Aorta (tissue), 5 donors: ENCODE data around the gene MLX. TPM values are rescaled to one million over a fixed set of nuclear protein-coding genes. Genes with fewer than 3 reads are reported as not detected.
"Not testable (repeated sequence)": the region's sequence is repeated elsewhere in the genome, so short reads cannot be mapped to it uniquely, and the experiment has no call there.

Source experiments
- ATAC-seq: fragments of 200-7000 bp; cut with Tn5 transposase; one replicate; pipeline ENCODE4 v1.9.1; 2022; ENCODE audit warnings: moderate library complexity; ENCODE audit not compliant: low FRiP score
- DNase-seq, 2 donors: peaks; one replicate each; pipeline ENCODE4 v3.0.0-alpha.2; 2020
- H3K27ac ChIP-seq, 2 donors: one replicate each; pipeline ENCODE4 v1.5.1; 2013; ENCODE audit warnings: low read length in 2 of 2, mild to moderate bottlenecking in 2 of 2, moderate library complexity in 2 of 2, control low read depth in 1 of 2, inconsistent platforms in 1 of 2, low read depth in 1 of 2
- H3K27me3 ChIP-seq, 2 donors: one replicate each; pipeline ENCODE4 v1.6.1; 2013; ENCODE audit warnings: control low read depth in 1 of 2, low read length in 1 of 2, mild to moderate bottlenecking in 1 of 2, moderate library complexity in 1 of 2; ENCODE audit not compliant: insufficient read depth in 2 of 2, control insufficient read depth in 1 of 2
- H3K36me3 ChIP-seq, 2 donors: one replicate each; pipeline ENCODE4 v1.6.1; 2013; ENCODE audit warnings: control low read depth in 1 of 2, low read length in 1 of 2, mild to moderate bottlenecking in 1 of 2; ENCODE audit not compliant: insufficient read depth in 2 of 2, control insufficient read depth in 1 of 2
- H3K4me1 ChIP-seq, 2 donors: one replicate each; pipeline ENCODE4 v1.6.1; 2013; ENCODE audit warnings: low read length in 2 of 2, control low read depth in 1 of 2, mild to moderate bottlenecking in 1 of 2, moderate library complexity in 1 of 2; ENCODE audit not compliant: insufficient read depth in 2 of 2, control insufficient read depth in 1 of 2
- H3K4me3 ChIP-seq, 2 donors: one replicate each; pipeline ENCODE4 v1.5.1; 2013; ENCODE audit warnings: low read length in 2 of 2, control low read depth in 1 of 2, mild to moderate bottlenecking in 1 of 2
- H3K9me3 ChIP-seq: one replicate; pipeline ENCODE4 v1.6.1; 2013; ENCODE audit warnings: mild to moderate bottlenecking, low read length; ENCODE audit not compliant: control insufficient read depth
- WGBS, 2 donors: extraction: QIAGEN DNeasy Blood & Tissue Kit; methylation state at CpG; one replicate each; pipeline ENCODE4 v1.1.7; 2013; 5-methylcytosine and 5-hydroxymethylcytosine counted together
- intact Hi-C, 2 donors: fragments of 100-400 bp; cut with DNase I; formaldehyde crosslinking; loops; one replicate each; pipeline versions ENCODE4 v1.14.2 to v1.15.0; 2022
- polyA plus RNA-seq, 2 donors: library from polyadenylated mRNA; stranded (reverse); fragments of 200-250 nt; gene quantifications; one replicate each; pipeline ENCODE4 v1.2.3, GENCODE V29; 2013
- total RNA-seq, 2 donors: library from RNA; stranded (reverse); fragmentation: NEBNext Ultra II Directional; extraction: Animal tissue kit (Norgen Biotek cat#: 25700); gene quantifications; one replicate each; pipeline ENCODE4 v1.2.1, GENCODE V29; 2021
- donor health status: healthy with polysubstance abuse.
- donor health status: Bipolar disorder and iron deficiency.
- donor health status: DM: no; HTN: no; CAD: no.
- donor health status: DM: no; HTN: no; CAD: no.
- donor health status: DM: yes; HTN: yes; CAD: no.

MLX gene
- total and polyA plus RNA-seq, 4 donors = 31.9 to 38.6 (median 34.0) TPM

DNA sequence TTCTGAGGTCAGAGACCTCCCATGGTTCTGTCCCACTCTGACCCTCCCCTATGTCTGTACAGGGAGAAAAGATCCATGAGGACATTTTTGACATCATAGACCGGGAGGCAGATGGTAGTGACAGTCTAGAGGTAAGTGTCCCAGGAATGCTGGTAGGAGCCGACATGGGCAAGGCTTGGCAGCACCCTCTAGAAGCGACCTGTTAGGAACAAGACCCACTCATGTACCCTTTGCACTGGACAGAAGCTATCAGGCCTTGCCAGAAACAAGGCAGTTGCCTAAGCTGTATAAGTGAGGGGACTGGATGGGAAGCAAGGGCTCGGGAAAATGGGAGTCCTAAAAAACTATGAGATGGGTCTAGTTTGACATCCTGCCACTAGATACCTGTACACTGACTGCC, 45.1 kb downstream of the MLX start:
- no peaks in the 10 kb centered on the region for H3K27me3 ChIP-seq
- no peaks in the 10 kb centered on the region for H3K36me3 ChIP-seq
- intact Hi-C loops = loop anchor here (5.0 kb wide), 2 partner anchors 45 to 50 kb away; partner anchors contain the start of gene TUBG2 (in 1 of the 2)
- DNase-seq = no peak
- H3K9me3 ChIP-seq = no peaks in the 10 kb centered on the region
- 92 to 95% methylated on average over 4 of the region's 4 CpGs for WGBS, 2 donors
- H3K4me3 ChIP-seq = no peak overlapping the region
- H3K4me1 ChIP-seq = no peaks in the 10 kb centered on the region
- no peak overlapping the region for H3K27ac ChIP-seq
- ATAC-seq = no peak

DNA sequence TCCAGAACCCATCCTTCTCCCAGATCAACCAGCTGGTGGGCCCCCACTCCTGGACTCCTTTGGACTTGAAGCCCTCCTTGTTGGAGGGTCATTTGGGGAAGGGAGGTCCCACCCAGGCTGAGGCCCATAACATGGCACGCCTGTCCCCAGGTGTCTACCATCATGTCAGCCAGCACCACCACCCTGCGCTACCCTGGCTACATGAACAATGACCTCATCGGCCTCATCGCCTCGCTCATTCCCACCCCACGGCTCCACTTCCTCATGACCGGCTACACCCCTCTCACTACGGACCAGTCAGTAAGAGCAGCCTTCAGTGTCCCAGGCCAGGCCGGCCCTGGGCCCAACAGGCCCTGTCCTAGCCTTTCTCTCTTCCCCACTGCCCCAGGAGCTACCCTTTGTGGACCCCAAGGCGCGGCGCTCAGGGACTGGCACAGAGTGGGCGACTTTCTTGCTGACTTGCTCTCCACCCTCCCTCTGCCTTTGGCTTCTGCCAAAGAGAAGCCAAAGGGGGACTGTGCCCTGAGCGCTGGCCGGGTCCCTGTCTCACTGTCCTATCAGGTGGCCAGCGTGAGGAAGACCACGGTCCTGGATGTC, 46.9 kb downstream of the MLX start:
- no peaks in the 10 kb centered on the region for H3K9me3 ChIP-seq
- no peaks in the 10 kb centered on the region for H3K27me3 ChIP-seq
- H3K36me3 ChIP-seq = no peaks in the 10 kb centered on the region
- H3K27ac ChIP-seq = no peak overlapping the region
- no peaks in the 10 kb centered on the region for H3K4me1 ChIP-seq
- DNase-seq (no peak), ATAC-seq (no peak)
- intact Hi-C loops = loop anchor here (5.0 kb wide), 2 partner anchors 44 to 49 kb away; partner anchors contain the start of gene TUBG2 (in 1 of the 2)
- H3K4me3 ChIP-seq = no peak overlapping the region
- WGBS, 2 donors = 94 to 95% methylated on average over 17 of the region's 17 CpGs

DNA sequence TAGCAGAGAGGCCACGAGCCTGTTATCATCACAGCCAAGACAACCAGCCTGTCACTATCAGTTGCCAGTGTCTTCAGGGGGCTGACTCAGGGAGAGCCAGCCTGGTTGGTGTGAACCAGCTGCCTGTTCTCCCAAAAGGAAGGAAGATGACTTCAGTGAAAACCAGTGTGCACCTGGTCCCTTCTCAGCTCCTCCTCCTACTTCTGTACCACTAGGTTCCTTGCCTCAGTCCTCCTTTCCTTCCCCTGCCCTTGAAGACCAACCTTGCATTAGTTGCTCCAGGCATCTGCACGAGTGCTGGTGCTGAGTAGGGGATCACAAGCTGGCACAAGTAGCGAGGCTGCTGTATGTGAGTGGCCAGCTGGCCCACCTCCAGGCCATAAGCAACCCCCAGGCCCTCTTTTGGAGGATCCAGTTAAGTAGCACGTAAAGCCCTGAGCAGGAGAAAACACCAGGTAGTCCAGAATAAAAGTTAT, 51.1 kb downstream of the MLX start:
- intact Hi-C loops = no loop called here
- Histone ChIP-seq H3K4me1 (no peaks in the 10 kb centered on the region), H3K9me3 (no peaks in the 10 kb centered on the region), H3K4me3 (no peak overlapping the region), H3K36me3 (no peaks in the 10 kb centered on the region), H3K27me3 (no peaks in the 10 kb centered on the region), H3K27ac (no peak overlapping the region)
- WGBS, 2 donors = 43% methylated on average over 4 of the region's 4 CpGs
- DNase-seq (no peak), ATAC-seq (peak; percentile 11)

DNA sequence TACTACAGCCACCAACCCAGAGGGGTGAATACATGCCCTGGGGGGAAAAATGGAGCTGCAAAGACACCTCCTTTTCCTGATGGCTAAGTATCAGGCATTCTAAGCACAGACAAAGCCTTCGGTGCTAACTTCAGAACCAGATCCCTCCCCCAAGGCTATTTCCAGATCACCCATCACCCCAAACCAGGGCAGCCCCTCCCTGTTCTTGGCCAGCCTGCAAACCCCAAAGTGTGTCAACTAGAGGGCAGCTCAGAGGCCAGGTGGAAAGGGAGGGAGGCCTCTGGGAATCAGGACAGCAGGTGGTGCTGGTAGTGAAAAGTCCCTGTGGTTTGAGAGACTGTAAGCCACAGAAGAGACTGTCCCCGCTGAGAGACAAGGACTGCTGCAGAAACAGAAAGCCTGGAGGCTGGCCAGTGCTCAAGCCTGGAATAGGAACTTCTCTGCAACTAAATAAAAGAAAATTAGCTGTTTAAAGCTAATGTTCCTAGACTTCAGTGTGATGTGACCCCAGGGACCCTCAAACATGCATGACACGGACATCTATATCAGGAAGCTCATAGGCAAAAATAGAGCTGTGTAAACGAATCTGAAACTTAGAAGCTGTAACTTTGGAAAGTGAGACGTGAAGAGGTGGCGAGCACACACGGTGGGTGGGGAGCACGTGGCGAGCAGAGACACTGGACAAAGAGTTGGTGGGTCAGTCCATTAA, 51.7 kb downstream of the MLX start:
- Histone ChIP-seq H3K4me3 (no peak overlapping the region), H3K27ac (no peak overlapping the region), H3K36me3 (no peaks in the 10 kb centered on the region), H3K27me3 (no peaks in the 10 kb centered on the region), H3K9me3 (no peaks in the 10 kb centered on the region), H3K4me1 (no peaks in the 10 kb centered on the region)
- ATAC-seq (peak; percentile 48), DNase-seq (no peak)
- intact Hi-C loops = no loop called here
- WGBS, 2 donors = 31 to 33% methylated on average over 9 of the region's 9 CpGs

DNA sequence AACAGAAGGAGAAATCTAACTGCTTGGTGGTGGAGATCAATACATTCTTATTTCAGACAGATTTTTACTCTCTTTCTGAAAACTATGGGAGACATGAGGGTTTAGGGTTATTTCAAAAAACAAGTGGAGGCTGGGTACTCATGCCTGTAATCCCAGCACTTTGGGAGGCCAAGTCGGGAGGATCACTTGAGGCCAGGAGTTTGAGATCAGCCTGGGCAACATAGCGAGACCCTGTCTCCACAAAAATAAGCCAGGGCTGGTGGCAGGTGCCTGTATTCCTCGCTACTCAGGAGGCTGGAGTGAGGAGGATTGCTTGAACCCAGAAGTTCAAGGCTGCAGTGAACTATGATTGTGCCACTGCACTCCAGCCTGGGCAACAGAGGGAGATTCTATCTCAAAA, 55.1 kb downstream of the MLX start:
- H3K27ac ChIP-seq, H3K27me3 ChIP-seq, H3K4me3 ChIP-seq, DNase-seq, H3K9me3 ChIP-seq, intact Hi-C loops, ATAC-seq, H3K4me1 ChIP-seq, H3K36me3 ChIP-seq: not testable (repeated sequence)
- 94% methylated on average over 3 of the region's 3 CpGs for WGBS, 2 donors

Other genes starting within 250 kb of the MLX start
- 100 to 1,000 TPM; 279 to 297 TPM for gene STAT3, start 178.7 kb upstream of the MLX start, total RNA-seq
- gene STAT3, start 178.7 kb upstream of the MLX start, polyA plus RNA-seq = 10 to 100 TPM; 34.1 to 78.3 TPM
- gene CAVIN1, start 143.8 kb upstream of the MLX start, total RNA-seq = 100 to 1,000 TPM; 569 to 643 TPM
- 100 to 1,000 TPM; 350 to 422 TPM for gene CAVIN1, start 143.8 kb upstream of the MLX start, polyA plus RNA-seq
- gene ATP6V0A1, start 108.2 kb upstream of the MLX start, total RNA-seq = 100 to 1,000 TPM in 1 of 2 donors, 10 to 100 TPM in 1; 96.2 to 111 TPM
- gene ATP6V0A1, start 108.2 kb upstream of the MLX start, polyA plus RNA-seq = 10 to 100 TPM; 13.4 to 47.5 TPM
- 10 to 100 TPM; 38.8 to 41.9 TPM for gene NAGLU, start 30.9 kb upstream of the MLX start, total RNA-seq
- 10 to 100 TPM; 22.3 to 75.0 TPM for gene NAGLU, start 30.9 kb upstream of the MLX start, polyA plus RNA-seq
- gene HSD17B1, start 14.2 kb upstream of the MLX start, total RNA-seq = 1 to 10 TPM in 1 of 2 donors, under 1 TPM in 1; 0.62 to 1.3 TPM
- gene HSD17B1, start 14.2 kb upstream of the MLX start, polyA plus RNA-seq = 1 to 10 TPM in 1 of 2 donors, under 1 TPM in 1; 0.50 to 7.6 TPM
- 10 to 100 TPM; 34.0 to 43.2 TPM for gene COASY, start 5.0 kb upstream of the MLX start, total RNA-seq
- gene COASY, start 5.0 kb upstream of the MLX start, polyA plus RNA-seq = 10 to 100 TPM; 23.0 to 89.5 TPM
- gene PSMC3IP, start 10.6 kb downstream of the MLX start, total RNA-seq = 1 to 10 TPM; 3.9 to 5.2 TPM
- gene PSMC3IP, start 10.6 kb downstream of the MLX start, polyA plus RNA-seq = 10 to 100 TPM in 1 of 2 donors, 1 to 10 TPM in 1; 3.8 to 14.4 TPM
- gene RETREG3, start 42.3 kb downstream of the MLX start, total RNA-seq = 10 to 100 TPM; 42.9 to 54.1 TPM
- gene RETREG3, start 42.3 kb downstream of the MLX start, polyA plus RNA-seq = 10 to 100 TPM; 11.5 to 27.6 TPM
- gene TUBG1, start 42.6 kb downstream of the MLX start, total RNA-seq = 10 to 100 TPM; 21.5 to 24.9 TPM
- gene TUBG1, start 42.6 kb downstream of the MLX start, polyA plus RNA-seq = 10 to 100 TPM; 15.7 to 19.5 TPM
- gene TUBG2, start 92.2 kb downstream of the MLX start, total RNA-seq = 10 to 100 TPM; 23.4 to 42.6 TPM
- gene TUBG2, start 92.2 kb downstream of the MLX start, polyA plus RNA-seq = 10 to 100 TPM; 23.9 to 72.2 TPM
- 10 to 100 TPM; 27.0 to 47.5 TPM for gene PLEKHH3, start 109.9 kb downstream of the MLX start, total RNA-seq
- 10 to 100 TPM; 10.0 to 59.3 TPM for gene PLEKHH3, start 109.9 kb downstream of the MLX start, polyA plus RNA-seq
- 1 to 10 TPM; 2.5 to 3.4 TPM for gene CCR10, start 114.7 kb downstream of the MLX start, total RNA-seq
- gene CCR10, start 114.7 kb downstream of the MLX start, polyA plus RNA-seq = 1 to 10 TPM in 1 of 2 donors, under 1 TPM in 1; 0.50 to 3.7 TPM
- 10 to 100 TPM in 1 of 2 donors, 1 to 10 TPM in 1; 7.6 to 25.8 TPM for gene CNTNAP1, start 115.4 kb downstream of the MLX start, total RNA-seq
- 10 to 100 TPM in 1 of 2 donors, 1 to 10 TPM in 1; 1.0 to 11.5 TPM for gene CNTNAP1, start 115.4 kb downstream of the MLX start, polyA plus RNA-seq
- gene EZH1, start 177.9 kb downstream of the MLX start, total RNA-seq = 10 to 100 TPM; 62.5 to 72.4 TPM
- 10 to 100 TPM; 22.4 to 41.7 TPM for gene EZH1, start 177.9 kb downstream of the MLX start, polyA plus RNA-seq
- 10 to 100 TPM; 27.1 to 77.7 TPM for gene RAMP2, start 194.1 kb downstream of the MLX start, total RNA-seq
- gene RAMP2, start 194.1 kb downstream of the MLX start, polyA plus RNA-seq = 10 to 100 TPM in 1 of 2 donors, 1 to 10 TPM in 1; 8.1 to 14.5 TPM
- 10 to 100 TPM; 31.2 to 33.8 TPM for gene VPS25, start 206.3 kb downstream of the MLX start, total RNA-seq
- gene VPS25, start 206.3 kb downstream of the MLX start, polyA plus RNA-seq = 10 to 100 TPM; 45.5 to 46.8 TPM
- under 1 TPM; 0.19 to 0.24 TPM for gene WNK4, start 213.5 kb downstream of the MLX start, total RNA-seq
- gene WNK4, start 213.5 kb downstream of the MLX start, polyA plus RNA-seq = 1 to 10 TPM in 1 of 2 donors, not detected in 1; 1.1 TPM
- gene COA3, start 231.6 kb downstream of the MLX start, total RNA-seq = 10 to 100 TPM; 31.7 to 34.8 TPM
- 100 to 1,000 TPM in 1 of 2 donors, 10 to 100 TPM in 1; 75.9 to 117 TPM for gene COA3, start 231.6 kb downstream of the MLX start, polyA plus RNA-seq
- gene CNTD1, start 231.8 kb downstream of the MLX start, total RNA-seq = under 1 TPM in 1 of 2 donors, not detected in 1; 0.81 TPM
- 1 to 10 TPM in 1 of 2 donors, under 1 TPM in 1; 0.33 to 2.1 TPM for gene CNTD1, start 231.8 kb downstream of the MLX start, polyA plus RNA-seq